HG03139 (cell line): ENCODE data around the gene LRRC1.

Experiments
- ATAC-seq: cut with Tn5 transposase; IDR thresholded peaks from one replicate; pipeline ENCODE4 v1.9.1; 2021; ENCODE audit not compliant: unreplicated experiment

The LRRC1 gene

GRCh38 chr6:53920881-53921280, 126.1 kb downstream of the LRRC1 start:
- no peak for ATAC-seq

- no peak for ATAC-seq
Observed at GRCh38 chr6:53921639-53922038, 126.8 kb downstream of the LRRC1 start.

GRCh38 chr6:53922539-53922981, 127.8 kb downstream of the LRRC1 start:
- ATAC-seq: no peak

GRCh38 chr6:53924277-53924676, 129.5 kb downstream of the LRRC1 start:
- ATAC-seq: no peak

- ATAC-seq: no peak
Observed at GRCh38 chr6:53924821-53925422, 130.1 kb downstream of the LRRC1 start.

GRCh38 chr6:53925891-53926290, 131.1 kb downstream of the LRRC1 start:
- no peak for ATAC-seq

- no peak for ATAC-seq
Observed at GRCh38 chr6:53926505-53926904, 131.7 kb downstream of the LRRC1 start.

GRCh38 chr6:53928641-53929040, 133.8 kb downstream of the LRRC1 start:
- ATAC-seq: no peak

- ATAC-seq: no peak
Observed at GRCh38 chr6:53929041-53929820, 134.4 kb downstream of the LRRC1 start.

GRCh38 chr6:53929821-53930120, 135.0 kb downstream of the LRRC1 start:
- ATAC-seq: no peak

GRCh38 chr6:53930330-53930729, 135.5 kb downstream of the LRRC1 start:
- ATAC-seq: no peak

GRCh38 chr6:53931086-53931485, 136.3 kb downstream of the LRRC1 start:
- no peak for ATAC-seq

- ATAC-seq: no peak
Observed at GRCh38 chr6:53932516-53932915, 137.7 kb downstream of the LRRC1 start.

GRCh38 chr6:53934023-53934422, 139.2 kb downstream of the LRRC1 start:
- ATAC-seq: no peak

GRCh38 chr6:53937461-53937860, 142.7 kb downstream of the LRRC1 start:
- ATAC-seq: no peak

- ATAC-seq: no peak
Observed at GRCh38 chr6:53938810-53939209, 144.0 kb downstream of the LRRC1 start.

GRCh38 chr6:53939830-53940229, 145.0 kb downstream of the LRRC1 start:
- no peak for ATAC-seq

- no peak for ATAC-seq
Observed at GRCh38 chr6:53943395-53943794, 148.6 kb downstream of the LRRC1 start.

- ATAC-seq: no peak
Observed at GRCh38 chr6:53944091-53944490, 149.3 kb downstream of the LRRC1 start.

GRCh38 chr6:53944543-53944942, 149.7 kb downstream of the LRRC1 start:
- ATAC-seq: no peak

- ATAC-seq: no peak
Observed at GRCh38 chr6:53945765-53946407, 151.1 kb downstream of the LRRC1 start.

- ATAC-seq: no peak
Observed at GRCh38 chr6:53947780-53948179, 153.0 kb downstream of the LRRC1 start.
